Suprapubic skin (tissue), 4 donors: ENCODE results near the gene VPS39.

Experiments
- EP300 ChIP-seq: sonication (generic); formaldehyde crosslinking; IDR thresholded peaks from one replicate; pipeline ENCODE4 v1.6.1; 2017; ENCODE audit warnings: antibody characterized with exemption
- POLR2A ChIP-seq, 2 donors: fragments of 450-650 bp; IDR thresholded peaks; one replicate each; pipeline ENCODE4 v1.6.1; 2017; ENCODE audit warnings: antibody characterized with exemption in 2 of 2, mild to moderate bottlenecking in 2 of 2, moderate library complexity in 2 of 2
- POLR2AphosphoS5 ChIP-seq, 3 donors: sonication (generic); formaldehyde crosslinking; IDR thresholded peaks; one replicate each; pipeline ENCODE4 v1.6.1; 2017; ENCODE audit warnings: antibody characterized with exemption in 3 of 3
- TF ChIP-seq, protein P1 (sequence below), 2 donors: fragments of 200-600 bp in 1 of 2; fragments of 450-650 bp in 1 of 2; sonication (generic) in 1 of 2; IDR thresholded peaks; one replicate each; pipeline ENCODE4 v1.5.1; 2016 to 2019; ENCODE audit warnings: antibody characterized with exemption in 2 of 2, mild to moderate bottlenecking in 1 of 2, moderate library complexity in 1 of 2

DNA sequence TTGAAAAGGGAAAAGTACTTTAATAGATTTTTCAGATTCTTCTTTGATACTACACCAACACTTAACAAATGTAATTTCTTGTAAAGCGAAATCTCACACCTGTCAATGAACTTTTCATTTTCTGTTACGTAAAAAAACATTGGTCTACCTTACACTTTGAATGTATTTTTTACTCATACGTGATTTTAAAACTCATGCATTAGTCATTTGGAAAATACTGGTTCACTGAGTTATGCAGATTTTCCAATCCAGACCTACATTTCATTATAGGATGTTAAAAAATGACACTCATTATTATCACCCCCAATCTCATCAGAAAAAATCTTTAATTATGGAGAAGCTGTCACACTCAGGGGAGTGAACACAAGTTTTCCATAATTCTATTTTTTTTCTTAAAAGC is 14.7 kb downstream of the VPS39 start:
- TF ChIP-seq, protein P1, sequence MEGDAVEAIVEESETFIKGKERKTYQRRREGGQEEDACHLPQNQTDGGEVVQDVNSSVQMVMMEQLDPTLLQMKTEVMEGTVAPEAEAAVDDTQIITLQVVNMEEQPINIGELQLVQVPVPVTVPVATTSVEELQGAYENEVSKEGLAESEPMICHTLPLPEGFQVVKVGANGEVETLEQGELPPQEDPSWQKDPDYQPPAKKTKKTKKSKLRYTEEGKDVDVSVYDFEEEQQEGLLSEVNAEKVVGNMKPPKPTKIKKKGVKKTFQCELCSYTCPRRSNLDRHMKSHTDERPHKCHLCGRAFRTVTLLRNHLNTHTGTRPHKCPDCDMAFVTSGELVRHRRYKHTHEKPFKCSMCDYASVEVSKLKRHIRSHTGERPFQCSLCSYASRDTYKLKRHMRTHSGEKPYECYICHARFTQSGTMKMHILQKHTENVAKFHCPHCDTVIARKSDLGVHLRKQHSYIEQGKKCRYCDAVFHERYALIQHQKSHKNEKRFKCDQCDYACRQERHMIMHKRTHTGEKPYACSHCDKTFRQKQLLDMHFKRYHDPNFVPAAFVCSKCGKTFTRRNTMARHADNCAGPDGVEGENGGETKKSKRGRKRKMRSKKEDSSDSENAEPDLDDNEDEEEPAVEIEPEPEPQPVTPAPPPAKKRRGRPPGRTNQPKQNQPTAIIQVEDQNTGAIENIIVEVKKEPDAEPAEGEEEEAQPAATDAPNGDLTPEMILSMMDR (IDR thresholded peaks at IDR 0.05): no peak
- TF ChIP-seq POLR2AphosphoS5 (IDR thresholded peaks at IDR 0.05): no peak
- no peak for TF ChIP-seq POLR2A (IDR thresholded peaks at IDR 0.05)
- no peak for TF ChIP-seq EP300
